Measurements from ENCODE around the gene COA5. TPM values are rescaled to one million over a fixed set of nuclear protein-coding genes. Genes with fewer than 3 reads are reported as not detected.
A peak's percentile ranks its signal among the peaks of the same experiment; 100 is the strongest.

Gene COA5
- total and polyA plus RNA-seq, 4 donors = 20.2 to 60.7 (median 38.6) TPM

DNA sequence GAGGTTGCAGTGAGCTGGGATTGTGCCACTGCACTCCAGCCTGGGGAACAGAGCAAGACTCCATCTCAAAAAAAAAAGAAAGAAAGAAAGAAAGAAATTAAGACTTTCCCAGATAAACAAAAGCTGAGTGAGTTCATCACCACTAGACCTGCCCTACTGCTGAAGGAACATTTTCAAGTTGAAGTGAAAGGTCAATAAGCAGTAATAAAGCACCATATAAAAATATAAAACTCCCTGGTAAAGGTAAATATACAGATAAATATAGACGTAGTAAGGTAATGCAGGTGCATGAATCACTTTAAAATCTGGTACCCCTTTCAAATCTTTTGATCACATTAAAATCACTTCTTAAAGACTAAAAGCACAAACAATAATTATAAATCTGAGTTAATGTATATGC lies 42.7 kb upstream of the COA5 start:
- H3K4me1 ChIP-seq (ENCODE audit: control insufficient read depth in 5 of 5, insufficient read depth in 5 of 5, low read length in 5 of 5) = no peaks in the 10 kb centered on the region
- no peak overlapping the region for H3K9ac ChIP-seq (ENCODE audit: insufficient read depth in 1 of 2, low read length in 2 of 2)
- H3K4me3 ChIP-seq = no peak overlapping the region
- ATAC-seq (ENCODE audit: insufficient read depth, low FRiP score) (no peak), DNase-seq (no peak)
- H3K27me3 ChIP-seq (ENCODE audit: control insufficient read depth in 3 of 3, insufficient read depth in 3 of 3, low read length in 2 of 3) = no peaks in the 10 kb centered on the region
- no peaks in the 10 kb centered on the region for H3K9me3 ChIP-seq (ENCODE audit: control insufficient read depth in 4 of 4, insufficient read depth in 3 of 4, low read length in 3 of 4)
- 89 to 100% methylated on average over 1 of the region's 1 CpG for WGBS, 2 donors
- H3K36me3 ChIP-seq (ENCODE audit: control insufficient read depth in 4 of 4, insufficient read depth in 4 of 4, low read length in 4 of 4) = peaks cover 0 to 8% (median 0%) of the 10 kb centered on the region in 4 donors
- TF ChIP-seq, protein P1, sequence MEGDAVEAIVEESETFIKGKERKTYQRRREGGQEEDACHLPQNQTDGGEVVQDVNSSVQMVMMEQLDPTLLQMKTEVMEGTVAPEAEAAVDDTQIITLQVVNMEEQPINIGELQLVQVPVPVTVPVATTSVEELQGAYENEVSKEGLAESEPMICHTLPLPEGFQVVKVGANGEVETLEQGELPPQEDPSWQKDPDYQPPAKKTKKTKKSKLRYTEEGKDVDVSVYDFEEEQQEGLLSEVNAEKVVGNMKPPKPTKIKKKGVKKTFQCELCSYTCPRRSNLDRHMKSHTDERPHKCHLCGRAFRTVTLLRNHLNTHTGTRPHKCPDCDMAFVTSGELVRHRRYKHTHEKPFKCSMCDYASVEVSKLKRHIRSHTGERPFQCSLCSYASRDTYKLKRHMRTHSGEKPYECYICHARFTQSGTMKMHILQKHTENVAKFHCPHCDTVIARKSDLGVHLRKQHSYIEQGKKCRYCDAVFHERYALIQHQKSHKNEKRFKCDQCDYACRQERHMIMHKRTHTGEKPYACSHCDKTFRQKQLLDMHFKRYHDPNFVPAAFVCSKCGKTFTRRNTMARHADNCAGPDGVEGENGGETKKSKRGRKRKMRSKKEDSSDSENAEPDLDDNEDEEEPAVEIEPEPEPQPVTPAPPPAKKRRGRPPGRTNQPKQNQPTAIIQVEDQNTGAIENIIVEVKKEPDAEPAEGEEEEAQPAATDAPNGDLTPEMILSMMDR (IDR thresholded peaks at IDR 0.05; ENCODE audit: control extremely low read depth, extremely low read depth) = no peak
- H3K27ac ChIP-seq (ENCODE audit: low read depth in 1 of 2, low read length in 1 of 2) = no peak overlapping the region

DNA sequence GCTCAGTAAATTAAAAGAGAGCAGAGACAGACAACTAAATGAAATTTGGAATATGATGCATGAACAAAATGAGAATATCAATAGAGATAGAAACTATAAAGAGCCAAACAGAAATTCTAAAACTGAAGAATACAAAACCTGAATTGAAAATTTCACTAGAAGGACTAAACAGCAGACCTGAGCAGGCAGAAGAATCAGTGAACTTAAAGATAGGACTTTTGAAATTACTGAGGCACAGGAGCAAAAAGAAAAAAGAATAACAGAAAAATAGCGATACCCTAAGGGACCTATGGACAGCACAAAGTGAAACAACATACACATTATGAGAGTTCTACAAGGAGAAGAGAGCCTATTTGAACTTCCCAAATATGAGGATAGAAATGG lies 41.7 kb upstream of the COA5 start:
- DNase-seq (no peak), ATAC-seq (ENCODE audit: insufficient read depth, low FRiP score) (no peak)
- Histone ChIP-seq H3K9ac (ENCODE audit: insufficient read depth in 1 of 2, low read length in 2 of 2) (no peak overlapping the region), H3K4me3 (no peak overlapping the region), H3K36me3 (ENCODE audit: control insufficient read depth in 4 of 4, insufficient read depth in 4 of 4, low read length in 4 of 4) (peaks cover 0 to 8% (median 0%) of the 10 kb centered on the region in 4 donors), H3K4me1 (ENCODE audit: control insufficient read depth in 5 of 5, insufficient read depth in 5 of 5, low read length in 5 of 5) (no peaks in the 10 kb centered on the region), H3K9me3 (ENCODE audit: control insufficient read depth in 4 of 4, insufficient read depth in 3 of 4, low read length in 3 of 4) (no peaks in the 10 kb centered on the region), H3K27me3 (ENCODE audit: control insufficient read depth in 3 of 3, insufficient read depth in 3 of 3, low read length in 2 of 3) (no peaks in the 10 kb centered on the region), H3K27ac (ENCODE audit: low read depth in 1 of 2, low read length in 1 of 2) (no peak overlapping the region)
- TF ChIP-seq, protein P1 (IDR thresholded peaks at IDR 0.05; ENCODE audit: control extremely low read depth, extremely low read depth) = no peak
- WGBS, 2 donors = 90 to 96% methylated on average over 1 of the region's 1 CpG

DNA sequence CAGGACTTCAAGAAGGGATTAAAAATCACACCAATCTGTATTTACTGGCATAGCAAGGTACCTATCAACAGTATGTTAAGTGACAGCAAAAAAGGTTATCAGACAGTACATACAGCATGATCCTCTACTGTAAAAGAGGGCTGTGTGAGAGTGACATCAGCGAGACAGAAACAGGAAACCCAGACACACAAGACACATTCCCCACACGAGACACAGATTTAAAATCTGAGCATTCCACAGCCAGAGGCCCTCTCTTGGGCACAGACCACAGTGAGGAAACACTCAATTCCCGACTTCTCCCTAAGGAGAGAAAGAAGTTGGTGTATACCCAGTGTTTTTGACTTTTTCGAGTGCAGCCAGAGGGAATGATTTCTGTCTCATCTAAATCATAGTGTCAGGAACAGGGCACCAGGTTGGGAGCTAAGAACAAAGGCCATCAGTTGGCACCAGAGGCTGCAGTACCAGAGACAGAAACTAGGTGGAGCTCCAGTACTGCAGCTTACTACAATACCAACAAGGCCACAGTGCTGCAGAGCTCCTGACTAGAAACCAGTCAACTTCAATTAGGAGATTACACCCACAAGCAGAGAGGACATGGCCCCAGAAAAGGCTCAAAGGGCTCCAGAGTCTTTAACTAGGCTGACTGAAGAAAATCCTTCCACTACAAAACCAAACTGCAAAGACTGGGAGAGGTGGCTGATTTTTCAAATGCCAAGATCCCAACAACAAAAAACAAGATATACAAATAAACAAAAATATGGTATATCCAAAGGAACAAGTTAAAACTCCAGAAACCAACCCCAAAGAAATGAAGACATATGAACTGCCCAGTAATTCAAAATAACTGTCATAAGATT lies 41.1 kb upstream of the COA5 start:
- no peak overlapping the region for H3K4me3 ChIP-seq
- DNase-seq = peak; percentile 81 to 88 (median 83)
- TF ChIP-seq, protein P1 (IDR thresholded peaks at IDR 0.05; ENCODE audit: control extremely low read depth, extremely low read depth) = peak; percentile 99
- ATAC-seq (ENCODE audit: insufficient read depth, low FRiP score) = peak; percentile 97
- H3K27me3 ChIP-seq (ENCODE audit: control insufficient read depth in 3 of 3, insufficient read depth in 3 of 3, low read length in 2 of 3) = no peaks in the 10 kb centered on the region
- no peaks in the 10 kb centered on the region for H3K4me1 ChIP-seq (ENCODE audit: control insufficient read depth in 5 of 5, insufficient read depth in 5 of 5, low read length in 5 of 5)
- H3K36me3 ChIP-seq (ENCODE audit: control insufficient read depth in 4 of 4, insufficient read depth in 4 of 4, low read length in 4 of 4) = peaks cover 0 to 8% (median 0%) of the 10 kb centered on the region in 4 donors
- H3K9ac ChIP-seq (ENCODE audit: insufficient read depth in 1 of 2, low read length in 2 of 2) = no peak overlapping the region
- H3K9me3 ChIP-seq (ENCODE audit: control insufficient read depth in 4 of 4, insufficient read depth in 3 of 4, low read length in 3 of 4) = no peaks in the 10 kb centered on the region
- peak overlapping the region in 1 of 2 donors; percentile 36 for H3K27ac ChIP-seq (ENCODE audit: low read depth in 1 of 2, low read length in 1 of 2)
- WGBS, 2 donors = 8 to 19% methylated on average over 4 of the region's 4 CpGs
